Adrenal gland (tissue), 5 donors: Measurements from ENCODE around the gene THSD4.

ENCODE experiments used
- POLR2A ChIP-seq, 2 donors: fragments of 450-650 bp; IDR thresholded peaks; one replicate each; pipeline ENCODE4 v1.6.1; 2017; ENCODE audit warnings: antibody characterized with exemption in 2 of 2, mild to moderate bottlenecking in 2 of 2, moderate library complexity in 1 of 2
- TF ChIP-seq, protein P1 (sequence below), 6 experiments: fragments of 450-650 bp in 4 of 6; fragments of 200-600 bp in 2 of 6; sonication (generic) in 1 of 6; IDR thresholded peaks; 1 replicate in 5 of 6; 2 replicates in 1 of 6; pipeline versions ENCODE4 v1.5.1 to v1.8.0; 2016 to 2021; ENCODE audit warnings: antibody characterized with exemption in 6 of 6, mild to moderate bottlenecking in 2 of 6, moderate library complexity in 1 of 6
- donor health status: DM: no; HTN: no; CAD: no.

DNA sequence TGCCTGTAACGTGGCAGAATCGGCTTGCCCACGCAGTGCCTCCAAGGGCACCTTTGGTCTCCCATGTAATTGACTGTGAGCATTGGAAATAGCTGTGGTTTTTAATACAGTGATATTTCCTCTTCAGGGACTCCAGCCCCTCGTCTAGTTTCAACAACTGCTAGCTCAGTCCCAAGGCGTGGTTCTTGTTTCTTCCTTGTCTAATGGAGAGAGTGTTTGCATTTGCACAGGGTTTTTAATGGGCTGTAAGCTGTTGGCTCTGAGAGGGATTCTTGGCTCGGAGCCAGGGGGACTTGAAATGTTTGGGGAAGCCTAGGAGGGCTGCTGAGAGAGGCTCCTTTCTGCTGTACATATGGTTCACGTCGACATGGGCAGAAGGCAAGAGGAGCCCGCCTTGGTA lies 86.2 kb downstream of the THSD4 start:
- TF ChIP-seq, protein P1, sequence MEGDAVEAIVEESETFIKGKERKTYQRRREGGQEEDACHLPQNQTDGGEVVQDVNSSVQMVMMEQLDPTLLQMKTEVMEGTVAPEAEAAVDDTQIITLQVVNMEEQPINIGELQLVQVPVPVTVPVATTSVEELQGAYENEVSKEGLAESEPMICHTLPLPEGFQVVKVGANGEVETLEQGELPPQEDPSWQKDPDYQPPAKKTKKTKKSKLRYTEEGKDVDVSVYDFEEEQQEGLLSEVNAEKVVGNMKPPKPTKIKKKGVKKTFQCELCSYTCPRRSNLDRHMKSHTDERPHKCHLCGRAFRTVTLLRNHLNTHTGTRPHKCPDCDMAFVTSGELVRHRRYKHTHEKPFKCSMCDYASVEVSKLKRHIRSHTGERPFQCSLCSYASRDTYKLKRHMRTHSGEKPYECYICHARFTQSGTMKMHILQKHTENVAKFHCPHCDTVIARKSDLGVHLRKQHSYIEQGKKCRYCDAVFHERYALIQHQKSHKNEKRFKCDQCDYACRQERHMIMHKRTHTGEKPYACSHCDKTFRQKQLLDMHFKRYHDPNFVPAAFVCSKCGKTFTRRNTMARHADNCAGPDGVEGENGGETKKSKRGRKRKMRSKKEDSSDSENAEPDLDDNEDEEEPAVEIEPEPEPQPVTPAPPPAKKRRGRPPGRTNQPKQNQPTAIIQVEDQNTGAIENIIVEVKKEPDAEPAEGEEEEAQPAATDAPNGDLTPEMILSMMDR (IDR thresholded peaks at IDR 0.05) = no peak
- no peak for TF ChIP-seq POLR2A (IDR thresholded peaks at IDR 0.05)
